ENCODE measurements around the gene GSTO2.
A peak's percentile ranks its signal among the peaks of the same experiment; 100 is the strongest.

GSTO2 gene

GRCh38 chr10:104267721-104268404 is 1.1 kb upstream of the GSTO2 start:
- TF ChIP-seq CTCF (conservative IDR thresholded peaks at IDR 0.05; ENCODE audit: control insufficient read depth, insufficient read depth, low read depth, low read length): no peak
- DNase-seq (ENCODE audit: low read depth): peak; percentile 7

GRCh38 chr10:104268405-104268712 is 625 bp upstream of the GSTO2 start:
- H3K4me3 ChIP-seq (ENCODE audit: control insufficient read depth, low read depth, low read length): peak overlapping the region; percentile 74
- DNase-seq (ENCODE audit: low read depth): peak; percentile 41
- TF ChIP-seq CTCF (conservative IDR thresholded peaks at IDR 0.05; ENCODE audit: control insufficient read depth, insufficient read depth, low read depth, low read length): no peak

More at GRCh38 chr10:104267721-104268404, 1.1 kb upstream of the GSTO2 start:
- peak overlapping the region; percentile 74 for H3K4me3 ChIP-seq (ENCODE audit: control insufficient read depth, low read depth, low read length)

- TF ChIP-seq CTCF (conservative IDR thresholded peaks at IDR 0.05; ENCODE audit: control insufficient read depth, insufficient read depth, low read depth, low read length): no peak
- no peak for DNase-seq (ENCODE audit: low read depth)
- H3K4me3 ChIP-seq (ENCODE audit: control insufficient read depth, low read depth, low read length): no peak overlapping the region
Measured at GRCh38 chr10:104273286-104273685, 4.3 kb downstream of the GSTO2 start.

- TF ChIP-seq CTCF (conservative IDR thresholded peaks at IDR 0.05; ENCODE audit: control insufficient read depth, insufficient read depth, low read depth, low read length): no peak
- peak; percentile 24 for DNase-seq (ENCODE audit: low read depth)
- H3K4me3 ChIP-seq (ENCODE audit: control insufficient read depth, low read depth, low read length): no peak overlapping the region
Measured at GRCh38 chr10:104273899-104274575, 5.1 kb downstream of the GSTO2 start.

GRCh38 chr10:104274762-104275721 is 6.1 kb downstream of the GSTO2 start:
- peak; percentile 79 for TF ChIP-seq CTCF (conservative IDR thresholded peaks at IDR 0.05; ENCODE audit: control insufficient read depth, insufficient read depth, low read depth, low read length)
- DNase-seq (ENCODE audit: low read depth): peak; percentile 21
- H3K4me3 ChIP-seq (ENCODE audit: control insufficient read depth, low read depth, low read length): peak overlapping the region; percentile 34

GRCh38 chr10:104276192-104276591 is 7.2 kb downstream of the GSTO2 start:
- H3K4me3 ChIP-seq (ENCODE audit: control insufficient read depth, low read depth, low read length): no peak overlapping the region
- DNase-seq (ENCODE audit: low read depth): no peak
- TF ChIP-seq CTCF (conservative IDR thresholded peaks at IDR 0.05; ENCODE audit: control insufficient read depth, insufficient read depth, low read depth, low read length): no peak
